DMS53 (cell line): ENCODE measurements around the gene TNFRSF9.

Experiments used
- DNase-seq: peaks from one replicate; lab custom pipeline; 2025; lab: John Stamatoyannopoulos, UW

The TNFRSF9 gene

GRCh38 chr1:7869136-7869920 is 71.3 kb downstream of the TNFRSF9 start:
- DNase-seq: no peak

GRCh38 chr1:7868070-7868780 is 72.4 kb downstream of the TNFRSF9 start:
- no peak for DNase-seq

- no peak for DNase-seq
These were observed 74.7 kb downstream of the TNFRSF9 start for GRCh38 chr1:7865978-7866377.
